CD4-positive, alpha-beta T cell treated with Interleukin-12 subunit alpha and Interleukin-12 subunit beta, for 1 hour (primary cell): ENCODE results near the gene CPM.

Source experiments
- DNase-seq: peaks from one replicate; pipeline ENCODE4 v3.0.0-alpha.2; 2020

Gene CPM

GRCh38 chr12:68873316-68873715, 59.7 kb downstream of the CPM start:
- DNase-seq, result no peak

DNA sequence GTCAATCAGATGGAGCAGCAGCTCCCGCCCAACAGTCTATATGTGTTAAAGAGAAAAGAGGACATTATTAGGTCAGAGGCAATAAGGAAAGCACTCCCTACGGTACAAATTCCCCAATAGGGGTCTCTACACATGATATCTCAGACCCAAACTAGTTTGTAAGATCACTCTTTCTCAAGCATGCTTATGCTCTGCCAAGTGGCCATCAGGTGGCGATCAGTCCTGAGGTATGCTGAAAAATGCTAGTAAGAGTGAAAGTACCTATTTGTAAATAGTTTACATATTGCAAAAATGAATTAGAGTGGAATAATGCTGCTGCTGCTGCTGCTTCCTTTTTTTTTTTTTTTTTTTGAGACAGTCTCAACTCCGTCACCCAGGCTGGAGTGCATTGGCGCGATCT, 61.0 kb downstream of the CPM start:
- DNase-seq, result no peak

DNA sequence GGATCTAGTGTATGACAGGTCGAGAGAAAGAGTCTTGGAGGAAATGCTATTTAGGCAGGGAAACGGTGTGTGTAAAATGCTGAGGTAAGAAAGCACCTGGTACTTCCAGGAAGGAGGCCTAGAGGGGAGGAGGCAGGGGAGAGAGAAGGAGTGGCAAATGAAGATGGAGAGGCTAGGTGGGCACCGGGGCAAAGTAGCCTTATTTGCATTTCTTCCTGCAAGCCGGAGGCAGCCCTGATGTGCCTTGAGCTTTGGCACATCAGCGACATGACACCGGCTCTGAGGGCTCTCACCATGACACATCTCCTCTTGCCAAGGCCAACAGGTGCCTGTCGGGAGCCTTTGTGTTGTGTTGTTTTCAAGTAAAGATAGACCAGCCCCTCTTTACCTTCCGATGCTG, 61.6 kb downstream of the CPM start:
- no peak for DNase-seq

DNA sequence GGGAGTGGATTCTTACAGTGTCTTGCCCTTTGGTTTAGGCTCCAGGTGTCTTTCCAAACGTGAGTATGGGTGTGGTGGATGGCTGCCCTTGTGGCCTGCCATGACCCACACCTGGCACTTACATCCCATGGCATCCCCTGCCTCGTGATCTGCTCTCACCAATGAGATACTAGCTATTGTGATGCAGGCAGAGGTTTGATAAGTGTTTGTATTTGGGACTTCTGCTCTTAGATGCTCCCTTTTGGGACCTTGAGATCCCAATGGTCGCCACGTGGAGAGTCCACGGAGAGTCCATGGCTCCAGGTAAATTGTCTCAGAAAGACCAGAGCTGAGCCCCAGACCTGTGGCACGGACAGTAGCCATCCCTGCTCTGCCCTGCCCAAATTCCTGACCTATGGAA, 62.5 kb downstream of the CPM start:
- no peak for DNase-seq

DNA sequence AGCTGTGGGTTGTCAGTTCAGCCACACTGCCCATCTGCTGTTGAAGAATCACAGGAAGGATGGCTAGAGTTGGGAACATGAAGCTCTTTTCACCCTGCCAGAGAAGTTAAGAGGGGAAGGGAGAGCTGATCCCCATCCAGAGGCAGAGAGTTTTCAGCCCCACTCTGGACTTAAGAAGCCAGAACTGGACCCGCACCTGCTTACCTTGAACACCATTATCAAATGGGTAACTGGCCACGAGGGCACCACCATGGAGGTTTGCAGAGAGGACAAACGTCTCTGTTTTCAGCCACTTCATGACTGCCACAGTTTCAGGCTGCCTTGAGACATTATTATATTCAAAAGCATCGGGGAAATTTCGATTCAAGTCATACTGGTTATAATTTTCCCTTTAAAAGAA, 63.0 kb downstream of the CPM start:
- no peak for DNase-seq

DNA sequence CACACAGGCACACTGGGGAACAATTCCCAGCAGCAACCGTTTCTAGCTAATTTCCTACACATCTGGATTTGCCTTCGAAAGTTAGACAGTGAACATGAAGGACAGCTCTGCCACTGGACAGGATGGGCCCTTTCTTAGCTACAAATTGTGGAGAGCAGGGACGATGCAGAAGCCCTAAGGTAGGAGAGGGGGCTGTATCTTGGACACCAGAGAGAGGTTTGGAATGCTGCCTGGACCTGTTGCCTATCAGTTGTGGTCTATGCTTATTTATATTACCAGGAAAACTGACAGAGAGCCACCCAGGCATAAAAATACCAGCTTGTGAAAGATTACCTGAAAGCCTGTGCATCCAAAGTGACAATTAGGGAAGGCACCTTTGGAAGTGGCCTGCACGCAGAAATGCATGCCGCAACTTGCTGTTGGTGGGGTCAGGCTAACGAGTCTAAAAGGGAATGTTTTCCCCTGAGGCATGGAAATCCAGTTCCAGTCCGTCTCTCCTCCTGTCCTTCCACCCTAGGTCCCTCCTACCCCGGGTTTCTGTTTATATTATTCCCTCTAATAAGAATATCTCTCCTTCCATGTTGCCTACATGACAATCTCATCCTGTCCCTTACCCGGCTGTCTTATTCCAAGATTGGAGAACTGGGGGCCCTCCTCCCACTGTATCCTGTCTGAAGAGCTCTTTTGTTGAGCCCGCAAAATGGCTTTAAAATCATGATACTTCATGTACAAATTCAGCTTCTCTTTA, 64.8 kb downstream of the CPM start:
- DNase-seq, result no peak

GRCh38 chr12:68867606-68868005, 65.4 kb downstream of the CPM start:
- DNase-seq, result no peak

- DNase-seq, result no peak
Observed at GRCh38 chr12:68866950-68867349, 66.0 kb downstream of the CPM start.

DNA sequence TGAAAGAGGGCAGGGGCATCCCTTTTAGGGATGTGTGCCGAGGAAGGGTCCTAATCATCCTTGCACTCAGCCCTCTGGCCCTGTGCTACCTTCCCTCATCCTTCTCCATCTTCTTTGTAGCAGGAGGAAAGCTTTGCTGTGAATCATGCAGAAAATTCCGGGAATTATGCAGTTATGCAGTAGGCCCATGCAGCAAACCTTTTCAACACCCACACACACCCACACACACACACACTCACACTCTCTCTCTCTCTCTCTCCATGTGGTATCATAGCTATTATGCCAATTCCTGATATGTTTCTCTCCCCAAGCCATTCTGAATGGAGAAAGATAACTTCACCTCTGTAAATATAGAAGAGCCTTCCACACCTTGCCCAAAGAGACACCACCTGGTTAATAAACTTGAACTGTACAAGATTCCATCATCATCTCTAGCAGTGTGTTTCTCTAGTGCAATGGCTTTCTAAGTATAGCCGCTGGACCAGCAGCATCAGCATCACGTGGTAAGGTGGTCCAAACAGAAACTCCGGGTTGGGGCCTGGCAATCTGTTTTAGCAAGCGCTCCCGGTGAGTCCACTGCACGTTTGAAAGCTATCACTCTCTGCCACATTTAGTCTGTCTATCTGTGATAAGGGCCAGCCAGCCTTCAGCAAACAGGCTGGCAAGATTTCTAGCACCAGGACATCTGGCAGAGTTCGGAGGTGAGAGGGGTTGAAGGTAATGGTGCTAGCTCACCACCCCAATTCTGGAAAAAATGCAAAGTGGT, 67.4 kb downstream of the CPM start:
- DNase-seq, result no peak

- DNase-seq, result no peak
Observed at GRCh38 chr12:68864604-68865003, 68.4 kb downstream of the CPM start.

- DNase-seq, result peak; percentile 36
Observed at GRCh38 chr12:68863886-68864454, 69.0 kb downstream of the CPM start.

DNA sequence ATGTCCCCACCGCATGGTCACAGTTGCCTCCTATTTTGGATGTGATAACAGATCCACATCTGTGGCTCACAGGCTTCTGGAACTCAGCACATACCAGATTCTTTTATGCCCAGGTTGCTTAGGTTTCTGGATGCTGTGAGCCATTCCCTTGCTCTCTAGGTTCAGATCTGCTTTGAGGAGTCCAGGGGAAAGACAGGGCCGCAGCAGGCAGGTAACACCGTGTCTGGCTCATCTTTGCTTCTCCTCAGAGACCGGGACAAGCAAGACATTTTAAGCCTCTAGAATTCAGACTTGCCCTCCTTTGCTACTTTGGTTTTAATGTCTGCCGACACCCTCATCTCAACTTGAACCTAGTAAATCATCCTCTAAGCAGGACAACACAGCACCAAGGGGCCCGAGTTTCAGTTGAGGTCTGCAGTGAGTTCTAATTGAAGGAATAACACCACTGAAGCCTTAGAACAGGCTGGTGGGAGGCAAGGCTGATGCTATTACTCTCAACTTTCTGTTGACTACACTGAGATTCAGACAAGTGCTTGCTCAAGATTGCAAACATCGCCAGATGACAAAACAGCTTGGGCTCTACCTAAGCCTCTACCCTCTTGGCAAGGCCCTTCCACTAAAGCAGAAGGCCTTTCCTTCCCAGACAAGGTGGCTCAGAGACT, 69.7 kb downstream of the CPM start:
- no peak for DNase-seq

DNA sequence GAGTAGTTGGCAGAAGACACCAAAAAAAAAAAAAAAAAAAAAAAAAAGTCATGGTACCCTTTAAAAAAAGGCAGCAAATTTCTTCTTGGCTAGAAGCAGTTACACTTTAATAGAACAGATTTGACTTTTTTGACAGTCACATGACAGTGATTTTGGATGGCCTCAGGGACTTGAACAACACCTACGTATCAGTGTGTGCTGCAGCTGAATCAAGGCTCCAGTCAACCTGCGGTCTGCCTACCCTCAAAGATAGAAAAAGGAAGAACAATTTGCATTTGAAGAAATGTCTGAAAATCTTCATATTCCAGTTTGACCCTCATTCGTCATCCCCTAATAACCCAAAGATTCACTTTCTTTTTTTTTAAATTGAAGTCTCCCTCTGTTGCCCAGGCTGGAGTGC, 71.1 kb downstream of the CPM start:
- no peak for DNase-seq

DNA sequence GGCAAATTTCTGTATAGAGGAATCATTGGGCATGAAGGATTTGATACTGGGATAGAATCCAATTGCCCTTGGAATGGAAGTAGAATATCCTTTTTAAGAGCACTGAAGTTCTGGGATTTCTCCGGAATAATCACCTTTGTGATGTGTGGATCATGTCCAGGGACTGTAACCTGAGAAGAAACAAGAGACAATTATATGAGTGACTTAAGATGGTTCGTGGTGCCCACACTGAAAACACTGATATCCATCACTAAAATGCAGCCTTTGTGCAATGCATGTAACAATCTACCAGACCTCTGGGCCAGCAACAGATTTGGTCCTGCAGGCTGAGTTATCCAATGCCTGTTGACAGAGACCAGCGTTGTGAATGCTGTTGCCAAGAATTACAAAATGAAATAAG, 76.5 kb downstream of the CPM start:
- no peak for DNase-seq

DNA sequence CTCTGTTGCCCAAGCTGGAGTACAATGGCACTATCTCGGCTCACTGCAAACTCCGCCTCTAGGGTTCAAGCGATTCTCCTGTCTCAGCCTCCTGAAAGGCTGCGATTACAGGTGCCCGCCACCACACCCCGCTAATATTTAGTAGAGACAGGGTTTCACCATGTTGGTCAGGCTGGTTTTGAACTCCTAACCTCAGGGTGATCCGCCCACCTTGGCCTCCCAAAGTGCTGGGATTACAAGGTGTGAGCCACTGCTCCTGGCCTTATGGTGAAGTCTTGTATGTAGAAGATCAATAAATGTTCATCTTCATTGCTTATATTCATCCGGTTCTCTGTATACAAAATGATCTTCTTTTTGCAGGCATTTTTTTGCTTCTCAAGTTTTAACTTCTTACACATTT, 77.2 kb downstream of the CPM start:
- DNase-seq, result no peak

GRCh38 chr12:68855111-68855510, 77.9 kb downstream of the CPM start:
- DNase-seq, result no peak

DNA sequence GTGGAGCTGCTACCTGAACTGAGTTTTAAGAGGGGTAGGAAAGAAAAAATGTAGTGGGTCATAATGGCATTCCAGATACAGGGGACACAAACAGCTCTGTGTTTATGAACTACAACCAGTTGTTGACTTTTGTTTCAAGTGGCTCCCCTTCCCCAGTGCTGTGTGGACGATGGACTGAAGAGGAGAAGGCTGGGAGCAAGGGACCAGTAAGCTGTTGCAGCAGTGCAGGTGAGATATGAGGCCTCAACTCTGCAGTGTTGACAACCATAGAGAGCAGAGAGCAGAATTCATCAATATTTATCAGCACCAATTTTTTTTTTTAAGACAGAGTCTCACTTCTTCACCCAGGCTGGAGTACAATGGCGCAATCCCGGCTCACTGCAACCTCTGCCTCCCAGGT, 78.4 kb downstream of the CPM start:
- no peak for DNase-seq

- no peak for DNase-seq
Observed at GRCh38 chr12:68854078-68854468, 78.9 kb downstream of the CPM start.

GRCh38 chr12:68853396-68854077, 79.4 kb downstream of the CPM start:
- no peak for DNase-seq

- DNase-seq, result no peak
Observed at GRCh38 chr12:68851592-68852306, 81.2 kb downstream of the CPM start.

DNA sequence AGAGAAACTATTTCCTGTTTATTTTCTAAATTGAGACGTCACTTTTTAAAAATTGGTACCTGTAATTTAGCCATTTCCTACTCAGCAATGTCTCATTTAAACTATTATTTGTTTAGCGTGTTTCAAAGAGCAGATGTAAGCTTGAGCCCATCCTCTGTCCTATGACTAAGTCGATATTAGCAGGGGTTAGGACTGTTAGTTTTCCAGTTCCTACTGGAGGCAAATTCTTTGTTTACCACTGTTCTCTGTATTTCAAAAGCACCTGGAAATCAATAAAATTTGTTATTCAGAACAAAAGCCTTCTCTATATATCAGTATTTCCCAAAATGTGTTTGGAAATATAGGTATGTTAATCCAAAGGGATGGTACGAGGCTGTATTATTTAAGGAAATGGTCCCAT, 82.6 kb downstream of the CPM start:
- DNase-seq, result no peak

DNA sequence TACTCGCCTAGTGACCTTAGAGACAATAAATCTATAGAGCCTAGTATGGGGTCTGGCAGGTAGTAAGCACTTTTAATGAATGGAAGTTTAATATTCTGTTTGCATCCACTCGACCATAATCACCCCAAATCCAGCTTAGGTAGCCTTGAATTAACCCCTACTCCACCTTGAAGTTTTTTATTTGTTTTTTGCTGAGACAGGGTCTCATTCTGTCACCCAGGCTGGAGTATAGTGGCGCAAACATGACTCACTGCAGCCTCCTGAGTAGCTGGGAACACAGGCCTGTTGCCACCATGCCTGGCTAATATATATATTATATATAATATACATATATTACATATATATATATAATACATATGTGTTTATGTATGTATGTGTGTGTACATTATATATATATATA, 86.2 kb downstream of the CPM start:
- DNase-seq, result no peak
